ENCODE data around the gene DNAJC11.
"Not testable (repeated sequence)": the region's sequence is repeated elsewhere in the genome, so short reads cannot be mapped to it uniquely, and the experiment has no call there.

Gene DNAJC11

DNA sequence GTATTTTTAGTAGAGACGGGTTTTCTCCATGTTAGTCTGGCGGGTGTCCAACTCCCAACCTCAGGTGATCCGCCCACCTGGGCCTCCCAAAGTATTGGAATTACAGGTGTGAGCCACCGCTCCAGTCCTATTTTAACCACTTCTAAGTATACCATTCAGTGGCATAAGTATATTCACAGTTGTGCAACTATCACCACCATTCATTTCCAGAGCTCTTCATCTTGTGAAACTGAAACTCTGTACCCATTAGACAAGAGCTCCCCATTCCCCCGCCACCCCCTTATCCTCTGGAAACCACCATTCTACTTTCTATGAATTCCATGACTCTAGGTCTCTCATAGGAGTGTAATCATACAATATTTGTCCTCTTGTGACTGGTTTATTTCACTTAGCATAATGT, 43.5 kb upstream of the DNAJC11 start:
- no peaks in the 10 kb centered on the region for H3K4me1 ChIP-seq (ENCODE audit: insufficient read depth, low read length)
- H3K4me2 ChIP-seq (ENCODE audit: insufficient read depth, low read length) = no peak overlapping the region
- no peaks in the 10 kb centered on the region for H3K9me3 ChIP-seq (ENCODE audit: insufficient read depth, low read length, severe bottlenecking)
- no peak overlapping the region for H3K4me3 ChIP-seq (ENCODE audit: low read depth in 1 of 2, low read length in 2 of 2)
- TF ChIP-seq, protein P1, sequence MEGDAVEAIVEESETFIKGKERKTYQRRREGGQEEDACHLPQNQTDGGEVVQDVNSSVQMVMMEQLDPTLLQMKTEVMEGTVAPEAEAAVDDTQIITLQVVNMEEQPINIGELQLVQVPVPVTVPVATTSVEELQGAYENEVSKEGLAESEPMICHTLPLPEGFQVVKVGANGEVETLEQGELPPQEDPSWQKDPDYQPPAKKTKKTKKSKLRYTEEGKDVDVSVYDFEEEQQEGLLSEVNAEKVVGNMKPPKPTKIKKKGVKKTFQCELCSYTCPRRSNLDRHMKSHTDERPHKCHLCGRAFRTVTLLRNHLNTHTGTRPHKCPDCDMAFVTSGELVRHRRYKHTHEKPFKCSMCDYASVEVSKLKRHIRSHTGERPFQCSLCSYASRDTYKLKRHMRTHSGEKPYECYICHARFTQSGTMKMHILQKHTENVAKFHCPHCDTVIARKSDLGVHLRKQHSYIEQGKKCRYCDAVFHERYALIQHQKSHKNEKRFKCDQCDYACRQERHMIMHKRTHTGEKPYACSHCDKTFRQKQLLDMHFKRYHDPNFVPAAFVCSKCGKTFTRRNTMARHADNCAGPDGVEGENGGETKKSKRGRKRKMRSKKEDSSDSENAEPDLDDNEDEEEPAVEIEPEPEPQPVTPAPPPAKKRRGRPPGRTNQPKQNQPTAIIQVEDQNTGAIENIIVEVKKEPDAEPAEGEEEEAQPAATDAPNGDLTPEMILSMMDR (IDR thresholded peaks at IDR 0.05; ENCODE audit: borderline replicate concordance, extremely low read depth, low read length, poor library complexity, severe bottlenecking) = no peak
- no peak for TF ChIP-seq EZH2 (IDR thresholded peaks at IDR 0.05; ENCODE audit: borderline replicate concordance, low read depth, low read length, severe bottlenecking)
- ATAC-seq (ENCODE audit: insufficient read depth, low read depth) (no peak), DNase-seq (no peak)
- no peaks in the 10 kb centered on the region for H3K79me2 ChIP-seq (ENCODE audit: insufficient read depth, low read length)
- no peak overlapping the region for H3K27ac ChIP-seq (ENCODE audit: low read length)
- no peak overlapping the region for H2AFZ ChIP-seq (ENCODE audit: low read depth, low read length)
- no peak overlapping the region for H3K9ac ChIP-seq (ENCODE audit: low read depth, low read length)
- H3K27me3 ChIP-seq (ENCODE audit: insufficient read depth, low read length, poor library complexity) = peaks cover 12% of the 10 kb centered on the region
- no peaks in the 10 kb centered on the region for H3K36me3 ChIP-seq (ENCODE audit: insufficient read depth, low read length)
- no peaks in the 10 kb centered on the region; the same call in 1 of the 2 replicates for H4K20me1 ChIP-seq (ENCODE audit: insufficient read depth, low read length)

DNA sequence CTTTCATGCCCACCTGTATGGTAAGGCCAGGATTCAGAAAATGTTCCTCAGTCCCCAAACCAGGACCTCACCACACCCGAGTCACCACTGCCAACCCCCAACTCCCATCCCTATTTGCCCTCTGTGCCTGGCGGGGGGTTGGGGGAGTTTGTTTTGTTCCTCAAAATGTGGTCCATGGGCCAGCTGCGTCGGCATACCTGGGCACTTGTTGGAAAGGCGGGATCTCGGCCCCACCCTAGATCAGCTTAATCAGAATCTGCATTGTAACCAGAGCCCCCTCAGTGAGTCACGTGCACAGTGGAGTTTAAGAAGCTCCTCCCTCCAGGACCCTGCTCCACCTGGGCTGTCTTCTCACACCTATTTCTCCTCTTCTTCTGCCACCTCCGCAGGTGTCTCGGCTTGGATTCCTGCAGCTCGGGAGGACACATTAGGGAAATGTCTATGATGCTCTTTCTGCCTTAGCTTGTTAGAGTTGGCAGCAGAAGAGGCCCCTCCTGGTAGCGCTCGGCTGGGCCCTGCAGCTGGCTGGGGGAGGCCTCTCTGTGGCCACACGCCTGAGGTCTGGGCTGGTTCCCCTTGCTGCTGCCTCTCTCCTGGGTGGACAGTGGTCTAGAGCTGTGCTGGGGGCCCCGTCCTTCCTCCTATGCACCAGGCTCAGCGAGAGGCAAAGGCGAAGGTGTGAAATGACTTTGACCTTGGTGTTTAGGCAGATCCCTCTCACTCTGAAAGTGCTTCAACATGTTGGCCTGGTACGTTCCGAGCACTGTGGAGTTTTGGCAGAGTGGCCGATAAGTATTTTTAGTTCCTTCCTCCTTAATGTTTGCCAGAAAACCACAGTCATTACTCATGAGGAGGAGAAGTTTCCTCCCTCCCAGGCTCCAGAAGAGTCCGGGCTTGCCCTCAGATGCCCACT, 41.8 kb upstream of the DNAJC11 start:
- Histone ChIP-seq H4K20me1 (ENCODE audit: insufficient read depth, low read length) (no peaks in the 10 kb centered on the region; the same call in 1 of the 2 replicates), H3K79me2 (ENCODE audit: insufficient read depth, low read length) (no peaks in the 10 kb centered on the region), H3K27ac (ENCODE audit: low read length) (no peak overlapping the region), H3K9me3 (ENCODE audit: insufficient read depth, low read length, severe bottlenecking) (no peaks in the 10 kb centered on the region), H3K36me3 (ENCODE audit: insufficient read depth, low read length) (no peaks in the 10 kb centered on the region), H3K4me3 (ENCODE audit: low read depth in 1 of 2, low read length in 2 of 2) (no peak overlapping the region), H2AFZ (ENCODE audit: low read depth, low read length) (no peak overlapping the region), H3K9ac (ENCODE audit: low read depth, low read length) (no peak overlapping the region), H3K4me1 (ENCODE audit: insufficient read depth, low read length) (no peaks in the 10 kb centered on the region), H3K4me2 (ENCODE audit: insufficient read depth, low read length) (no peak overlapping the region), H3K27me3 (ENCODE audit: insufficient read depth, low read length, poor library complexity) (peaks cover 5% of the 10 kb centered on the region)
- ATAC-seq (ENCODE audit: insufficient read depth, low read depth) = peak; percentile 55
- TF ChIP-seq, protein P1 (IDR thresholded peaks at IDR 0.05; ENCODE audit: borderline replicate concordance, extremely low read depth, low read length, poor library complexity, severe bottlenecking) = no peak
- no peak for TF ChIP-seq EZH2 (IDR thresholded peaks at IDR 0.05; ENCODE audit: borderline replicate concordance, low read depth, low read length, severe bottlenecking)
- no peak for DNase-seq

DNA sequence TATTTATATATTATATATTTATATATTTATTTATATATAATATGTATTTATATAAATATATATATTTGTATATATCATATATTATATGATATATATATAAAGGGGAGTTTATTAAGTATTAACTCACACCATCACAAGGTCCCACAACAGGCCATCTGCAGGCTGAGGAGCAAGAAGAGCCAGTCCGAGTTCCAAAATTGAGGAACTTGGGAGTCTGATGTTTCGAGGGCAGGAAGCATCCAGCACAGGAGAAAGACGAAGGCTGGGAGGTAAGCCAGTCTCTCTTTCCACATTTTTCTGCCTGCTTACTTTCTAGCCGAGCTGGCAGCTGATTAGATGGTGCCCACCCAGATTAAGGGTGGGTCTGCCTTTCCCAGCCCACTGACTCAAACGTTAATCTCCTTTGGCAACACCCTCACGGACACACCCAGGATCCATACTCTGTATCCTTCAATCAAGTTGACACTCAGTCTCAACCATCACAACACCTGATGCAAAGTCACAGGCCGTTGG, 41.1 kb upstream of the DNAJC11 start:
- not testable (repeated sequence) for DNase-seq; H3K9me3 ChIP-seq (ENCODE audit: insufficient read depth, low read length, severe bottlenecking); H3K27ac ChIP-seq (ENCODE audit: low read length); H3K4me3 ChIP-seq (ENCODE audit: low read depth in 1 of 2, low read length in 2 of 2); H3K4me1 ChIP-seq (ENCODE audit: insufficient read depth, low read length); H3K9ac ChIP-seq (ENCODE audit: low read depth, low read length); H2AFZ ChIP-seq (ENCODE audit: low read depth, low read length); H3K4me2 ChIP-seq (ENCODE audit: insufficient read depth, low read length); H3K36me3 ChIP-seq (ENCODE audit: insufficient read depth, low read length); H3K79me2 ChIP-seq (ENCODE audit: insufficient read depth, low read length); H3K27me3 ChIP-seq (ENCODE audit: insufficient read depth, low read length, poor library complexity); H4K20me1 ChIP-seq (ENCODE audit: insufficient read depth, low read length)
- peak; percentile 39; the same call in 2 of the 3 replicates for ATAC-seq (ENCODE audit: insufficient read depth, low read depth)

DNA sequence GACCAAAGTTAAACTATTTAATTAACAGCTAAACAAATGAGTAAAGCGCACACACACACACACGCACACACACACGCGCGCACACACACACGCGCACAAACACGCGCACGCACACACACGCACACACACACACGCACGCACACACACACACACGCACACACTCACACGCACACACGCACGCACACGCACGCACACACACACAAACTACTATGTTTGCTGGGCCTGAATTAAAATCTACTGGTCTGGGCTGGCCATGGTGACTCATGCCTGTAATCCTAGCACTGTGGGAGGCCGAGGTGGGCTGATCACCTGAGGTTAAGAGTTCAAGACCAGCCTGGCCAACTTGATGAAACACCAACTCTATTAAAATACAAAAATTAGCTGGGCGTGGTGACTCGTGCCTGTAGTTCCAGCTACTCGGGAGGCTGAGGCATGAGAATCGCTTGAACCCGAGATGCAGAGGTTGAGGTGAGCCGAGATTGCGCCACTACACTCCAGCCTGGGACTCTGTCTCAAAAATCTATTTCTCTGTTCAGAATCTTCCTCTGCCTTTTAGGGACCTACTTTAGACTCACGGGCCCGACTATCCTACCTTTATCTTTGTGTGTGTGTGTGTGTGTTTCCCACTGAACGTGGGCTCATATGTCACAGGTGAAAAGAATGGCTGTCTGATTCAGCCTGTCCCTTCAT, 37.5 kb upstream of the DNAJC11 start:
- H3K9me3 ChIP-seq (ENCODE audit: insufficient read depth, low read length, severe bottlenecking) = no peaks in the 10 kb centered on the region
- H3K36me3 ChIP-seq (ENCODE audit: insufficient read depth, low read length) = no peaks in the 10 kb centered on the region
- no peak overlapping the region for H3K4me2 ChIP-seq (ENCODE audit: insufficient read depth, low read length)
- no peak overlapping the region for H3K4me3 ChIP-seq (ENCODE audit: low read depth in 1 of 2, low read length in 2 of 2)
- H3K27ac ChIP-seq (ENCODE audit: low read length) = no peak overlapping the region
- H3K9ac ChIP-seq (ENCODE audit: low read depth, low read length) = no peak overlapping the region
- no peaks in the 10 kb centered on the region for H4K20me1 ChIP-seq (ENCODE audit: insufficient read depth, low read length)
- DNase-seq (no peak), ATAC-seq (ENCODE audit: insufficient read depth, low read depth) (no peak)
- no peaks in the 10 kb centered on the region for H3K4me1 ChIP-seq (ENCODE audit: insufficient read depth, low read length)
- peaks cover 3% of the 10 kb centered on the region for H3K27me3 ChIP-seq (ENCODE audit: insufficient read depth, low read length, poor library complexity)
- no peak overlapping the region for H2AFZ ChIP-seq (ENCODE audit: low read depth, low read length)
- TF ChIP-seq, protein P1 (IDR thresholded peaks at IDR 0.05; ENCODE audit: borderline replicate concordance, extremely low read depth, low read length, poor library complexity, severe bottlenecking) = no peak
- TF ChIP-seq EZH2 (IDR thresholded peaks at IDR 0.05; ENCODE audit: borderline replicate concordance, low read depth, low read length, severe bottlenecking) = no peak
- H3K79me2 ChIP-seq (ENCODE audit: insufficient read depth, low read length) = no peaks in the 10 kb centered on the region
